Inflammatory macrophage (primary cell): ENCODE data around the gene VPS41.

Experiments
- DNase-seq, 2 donors: peaks; one replicate each; pipeline ENCODE4 v3.0.0-alpha.2; 2020 to 2022

The VPS41 gene

GRCh38 chr7:38723327-38723726, 185.7 kb downstream of the VPS41 start:
- DNase-seq: no peak

- DNase-seq: no peak
Observed at GRCh38 chr7:38716397-38716796, 192.6 kb downstream of the VPS41 start.

GRCh38 chr7:38709123-38709522, 199.9 kb downstream of the VPS41 start:
- DNase-seq: no peak

GRCh38 chr7:38704751-38705150, 204.2 kb downstream of the VPS41 start:
- no peak for DNase-seq

GRCh38 chr7:38704041-38704547, 204.9 kb downstream of the VPS41 start:
- DNase-seq: no peak

GRCh38 chr7:38703093-38703492, 205.9 kb downstream of the VPS41 start:
- DNase-seq: no peak

GRCh38 chr7:38702002-38702535, 206.9 kb downstream of the VPS41 start:
- no peak for DNase-seq

- no peak for DNase-seq
Observed at GRCh38 chr7:38700116-38700515, 208.9 kb downstream of the VPS41 start.

GRCh38 chr7:38699471-38699870, 209.5 kb downstream of the VPS41 start:
- DNase-seq: no peak

GRCh38 chr7:38694326-38694725, 214.7 kb downstream of the VPS41 start:
- DNase-seq: no peak

- DNase-seq: no peak
Observed at GRCh38 chr7:38686888-38687287, 222.1 kb downstream of the VPS41 start.

- no peak for DNase-seq
Observed at GRCh38 chr7:38685851-38686250, 223.1 kb downstream of the VPS41 start.

- no peak for DNase-seq
Observed at GRCh38 chr7:38682606-38683005, 226.4 kb downstream of the VPS41 start.

GRCh38 chr7:38681882-38682281, 227.1 kb downstream of the VPS41 start:
- no peak for DNase-seq

- peak; percentile 25 to 34 for DNase-seq
Observed at GRCh38 chr7:38679419-38679818, 229.6 kb downstream of the VPS41 start.

- DNase-seq: no peak
Observed at GRCh38 chr7:38678698-38679054, 230.3 kb downstream of the VPS41 start.

GRCh38 chr7:38677981-38678697, 230.9 kb downstream of the VPS41 start:
- DNase-seq: peak in 1 of 2 donors; percentile 24

GRCh38 chr7:38675494-38676106, 233.4 kb downstream of the VPS41 start:
- no peak for DNase-seq

- peak; percentile 28 to 61 for DNase-seq
Observed at GRCh38 chr7:38674513-38674912, 234.5 kb downstream of the VPS41 start.

- DNase-seq: peak; percentile 93 to 97
Observed at GRCh38 chr7:38673795-38674194, 235.2 kb downstream of the VPS41 start.
